ENCODE data around the gene TWNK.
A peak's percentile ranks its signal among the peaks of the same experiment; 100 is the strongest.

The TWNK gene

GRCh38 chr10:100997360-100998182, 10.2 kb downstream of the TWNK start:
- DNase-seq (ENCODE audit: low read depth) = peak; percentile 65

- peak; percentile 64 for DNase-seq (ENCODE audit: low read depth)
Measured at GRCh38 chr10:100998183-100998990, 11.0 kb downstream of the TWNK start.

- peak; percentile 72 for DNase-seq (ENCODE audit: low read depth)
Measured at GRCh38 chr10:100998991-100999741, 11.8 kb downstream of the TWNK start.

- DNase-seq (ENCODE audit: low read depth) = no peak
Measured at GRCh38 chr10:100999742-101000126, 12.4 kb downstream of the TWNK start, which contains the start of gene LZTS2. LZTS2 (plus strand) TSS chr10:100999808; CDS start chr10:101002539, 2,731 bp downstream.

- no peak for DNase-seq (ENCODE audit: low read depth)
Measured at GRCh38 chr10:101000127-101000914, 13.0 kb downstream of the TWNK start.

GRCh38 chr10:101000915-101001658, 13.7 kb downstream of the TWNK start:
- no peak for DNase-seq (ENCODE audit: low read depth)

GRCh38 chr10:101001659-101002035, 14.3 kb downstream of the TWNK start:
- DNase-seq (ENCODE audit: low read depth) = no peak

- no peak for DNase-seq (ENCODE audit: low read depth)
Measured at GRCh38 chr10:101002456-101002855, 15.1 kb downstream of the TWNK start.

GRCh38 chr10:101003639-101004206, 16.4 kb downstream of the TWNK start:
- no peak for DNase-seq (ENCODE audit: low read depth)

GRCh38 chr10:101005361-101005760, 18.0 kb downstream of the TWNK start:
- DNase-seq (ENCODE audit: low read depth) = no peak

- no peak for DNase-seq (ENCODE audit: low read depth)
Measured at GRCh38 chr10:101005869-101006567, 18.7 kb downstream of the TWNK start.

- DNase-seq (ENCODE audit: low read depth) = no peak
Measured at GRCh38 chr10:101006593-101007098, 19.3 kb downstream of the TWNK start.

- no peak for DNase-seq (ENCODE audit: low read depth)
Measured at GRCh38 chr10:101007099-101007711, 19.9 kb downstream of the TWNK start.

GRCh38 chr10:101007915-101008822, 20.8 kb downstream of the TWNK start:
- DNase-seq (ENCODE audit: low read depth) = no peak

GRCh38 chr10:101008823-101009423, 21.6 kb downstream of the TWNK start:
- DNase-seq (ENCODE audit: low read depth) = no peak

- DNase-seq (ENCODE audit: low read depth) = no peak
Measured at GRCh38 chr10:101010329-101010728, 23.0 kb downstream of the TWNK start.

- DNase-seq (ENCODE audit: low read depth) = no peak
Measured at GRCh38 chr10:101011517-101012423, 24.4 kb downstream of the TWNK start.

All from activated T-cell treated with anti-CD3 and anti-CD28 coated beads for 1 hour (primary cell).